ENCODE results near the gene KMT5C.

KMT5C gene

DNA sequence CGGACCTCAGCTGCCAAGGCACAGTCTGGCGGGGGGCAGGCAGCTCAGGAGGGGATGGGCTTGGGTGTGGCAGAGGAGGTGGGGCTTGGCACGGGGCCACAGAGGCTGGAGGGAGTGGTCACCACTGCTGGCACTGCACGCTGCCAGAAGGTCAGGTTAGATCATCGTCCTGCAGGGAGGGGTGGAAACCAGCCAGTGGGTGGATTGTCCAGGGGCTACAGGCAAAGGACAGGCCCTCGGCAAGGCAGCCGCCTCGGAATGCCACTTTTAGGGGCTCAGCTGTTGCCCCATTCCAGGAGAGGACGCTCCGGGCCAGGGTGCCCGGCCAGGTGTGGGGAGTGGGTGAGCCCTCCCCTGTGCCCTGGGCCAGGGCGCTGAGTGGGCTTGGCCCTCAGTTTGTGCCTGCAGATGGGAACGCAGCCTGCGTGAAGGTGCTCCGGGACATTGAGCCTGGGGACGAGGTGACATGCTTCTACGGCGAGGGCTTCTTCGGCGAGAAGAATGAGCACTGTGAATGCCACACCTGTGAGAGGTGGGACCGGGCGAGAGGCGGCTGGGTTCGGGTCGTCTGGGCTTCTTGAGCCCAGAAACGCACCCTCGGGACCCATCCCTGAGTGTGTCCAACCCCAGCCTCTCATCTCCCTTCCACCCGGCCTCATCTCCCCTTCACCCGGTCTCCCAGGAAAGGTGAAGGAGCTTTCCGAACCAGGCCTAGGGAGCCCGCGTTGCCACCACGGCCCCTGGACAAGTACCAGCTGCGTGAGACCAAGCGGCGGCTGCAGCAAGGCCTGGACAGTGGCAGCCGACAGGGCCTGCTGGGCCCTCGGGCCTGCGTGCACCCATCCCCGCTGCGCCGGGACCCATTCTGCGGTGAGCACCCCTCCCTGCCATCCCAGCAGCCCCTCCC lies 6.4 kb downstream of the KMT5C start:
- in situ Hi-C loops (cut with HindIII; ENCODE audit: low sequenced_read_pairs): loop anchor here (5.0 kb wide), 3 partner anchors 46 to 276 kb away; partner anchors contain the start of gene ZNF784

DNA sequence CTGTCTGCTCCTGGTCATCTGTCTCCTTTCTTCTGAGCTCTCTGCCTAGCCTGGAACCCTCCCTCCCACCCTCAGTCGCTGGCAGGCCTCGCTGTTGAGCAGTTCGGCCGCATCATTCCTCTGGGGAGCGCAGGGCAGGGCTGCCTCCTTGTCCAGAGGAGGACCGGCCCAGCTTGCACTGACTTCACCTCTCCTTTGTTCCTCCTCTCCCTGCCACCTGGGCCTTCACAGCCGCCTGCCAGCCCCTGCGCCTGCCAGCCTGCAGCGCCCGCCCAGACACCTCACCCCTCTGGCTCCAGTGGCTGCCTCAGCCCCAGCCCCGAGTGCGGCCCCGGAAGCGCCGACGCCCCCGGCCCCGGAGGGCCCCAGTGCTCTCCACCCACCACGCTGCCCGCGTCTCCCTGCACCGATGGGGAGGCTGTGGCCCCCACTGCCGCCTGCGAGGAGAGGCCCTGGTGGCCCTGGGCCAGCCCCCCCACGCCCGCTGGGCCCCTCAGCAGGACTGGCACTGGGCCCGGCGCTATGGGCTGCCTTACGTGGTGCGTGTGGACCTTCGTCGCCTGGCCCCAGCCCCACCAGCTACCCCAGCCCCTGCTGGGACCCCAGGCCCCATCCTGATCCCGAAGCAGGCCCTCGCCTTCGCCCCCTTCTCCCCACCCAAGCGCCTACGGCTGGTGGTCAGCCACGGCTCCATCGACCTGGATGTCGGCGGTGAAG lies 7.2 kb downstream of the KMT5C start:
- in situ Hi-C loops (cut with HindIII; ENCODE audit: low sequenced_read_pairs): loop anchor here (5.0 kb wide), 3 partner anchors 45 to 275 kb away; partner anchors contain the start of gene ZNF784

DNA sequence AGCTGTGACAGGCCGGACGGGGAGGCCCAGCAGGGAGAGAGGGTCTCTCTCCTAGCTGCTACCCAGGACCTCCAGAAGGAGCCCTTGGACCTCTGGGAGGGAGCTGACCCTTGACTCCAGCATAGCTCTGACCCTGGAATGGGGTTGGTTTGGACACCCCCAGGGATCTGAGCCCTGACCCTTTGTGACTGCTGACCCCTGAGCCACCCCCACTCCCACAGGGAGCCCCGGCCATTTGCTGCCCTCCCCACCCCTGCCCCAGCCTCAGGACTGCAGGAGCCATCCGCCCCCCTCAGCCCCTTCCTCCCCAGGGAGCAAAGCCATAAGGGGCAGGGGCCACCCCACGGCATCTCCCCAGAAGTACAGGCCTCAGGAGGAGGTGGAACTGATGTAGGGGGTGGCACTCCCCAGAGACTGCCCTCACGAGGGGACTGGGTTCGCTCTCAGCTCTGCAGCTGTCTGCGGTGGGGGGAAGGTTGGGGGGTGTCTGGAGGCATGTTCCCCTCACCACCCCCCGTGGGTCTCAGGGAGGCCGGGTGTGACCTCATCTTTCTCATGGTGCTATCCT lies 7.8 kb downstream of the KMT5C start:
- in situ Hi-C loops (cut with HindIII; ENCODE audit: low sequenced_read_pairs): loop anchor here (5.0 kb wide), 3 partner anchors 45 to 275 kb away; partner anchors contain the start of gene ZNF784

DNA sequence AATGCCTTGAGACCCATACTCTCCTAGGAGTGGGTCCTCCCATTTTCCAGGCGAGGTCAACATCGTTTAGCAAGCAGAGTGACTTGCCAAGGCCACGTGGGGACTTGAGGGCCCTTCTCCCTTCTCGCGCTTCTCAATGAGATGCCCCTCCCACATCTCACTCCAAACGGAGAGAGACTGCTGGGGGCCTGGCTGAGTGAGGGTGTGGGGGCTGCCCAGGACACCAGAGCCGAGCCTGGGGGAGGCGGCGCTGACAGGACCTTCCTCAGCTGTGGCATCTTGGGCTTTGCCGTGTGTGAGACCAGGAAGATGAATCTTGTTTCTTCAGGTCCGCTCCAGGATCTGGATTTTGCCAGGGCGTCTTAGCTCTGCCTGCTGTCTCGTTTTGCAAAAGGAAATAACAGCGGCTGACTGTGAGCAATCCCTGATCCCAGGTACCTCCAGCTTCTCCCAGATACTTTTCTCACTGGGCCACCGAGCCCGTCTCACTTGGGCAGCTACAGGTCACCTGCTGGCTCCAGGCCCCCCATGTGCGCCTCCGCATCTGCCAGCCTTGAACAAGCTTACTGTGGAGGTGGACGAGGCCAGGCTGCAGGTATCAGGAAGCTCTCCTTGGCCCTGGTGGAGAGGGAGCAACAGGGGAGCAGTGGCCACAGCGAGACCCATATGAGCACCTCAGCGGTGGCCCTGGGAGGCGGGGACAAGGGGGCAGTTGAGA lies 8.8 kb downstream of the KMT5C start:
- in situ Hi-C loops (cut with HindIII; ENCODE audit: low sequenced_read_pairs): loop anchor here (5.0 kb wide), 3 partner anchors 44 to 274 kb away; partner anchors contain the start of gene ZNF784

DNA sequence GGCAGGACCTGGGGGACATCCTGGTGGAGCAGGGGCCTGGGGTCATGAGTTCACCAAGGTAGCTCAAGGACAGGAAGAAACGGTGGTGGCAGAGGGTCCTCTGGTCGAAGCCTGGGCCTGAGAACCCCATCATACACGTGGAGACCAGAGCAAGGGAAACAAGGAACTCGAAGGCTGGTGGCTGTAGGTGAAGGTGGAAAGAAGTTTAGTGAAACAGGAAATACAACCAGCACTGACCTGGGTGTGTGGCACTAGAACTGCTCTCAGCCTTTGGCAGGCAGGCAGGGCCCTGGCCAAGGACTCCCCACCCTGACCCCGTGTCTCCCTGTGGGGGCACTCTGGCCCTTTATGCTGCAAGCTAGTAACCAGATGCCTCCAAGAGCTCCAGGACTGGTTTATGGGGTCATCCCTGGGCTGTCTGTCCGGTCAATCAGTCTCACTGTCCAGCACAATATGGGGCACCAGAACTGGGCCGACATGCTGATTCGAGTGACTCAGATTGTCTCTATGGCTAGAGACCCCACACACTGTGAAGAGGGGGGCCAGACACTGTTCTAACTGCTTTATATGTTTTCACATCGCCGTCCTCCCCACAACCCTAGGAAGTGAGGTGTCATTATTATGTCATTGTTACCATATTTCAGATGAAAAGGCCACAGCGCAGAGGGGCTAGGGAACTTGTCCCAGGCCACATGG lies 11.1 kb downstream of the KMT5C start:
- in situ Hi-C loops (cut with HindIII; ENCODE audit: low sequenced_read_pairs): loop anchor here (5.0 to 10.0 kb wide), 2 partner anchors 53 to 124 kb away; partner anchors contain the start of gene ZNF628

DNA sequence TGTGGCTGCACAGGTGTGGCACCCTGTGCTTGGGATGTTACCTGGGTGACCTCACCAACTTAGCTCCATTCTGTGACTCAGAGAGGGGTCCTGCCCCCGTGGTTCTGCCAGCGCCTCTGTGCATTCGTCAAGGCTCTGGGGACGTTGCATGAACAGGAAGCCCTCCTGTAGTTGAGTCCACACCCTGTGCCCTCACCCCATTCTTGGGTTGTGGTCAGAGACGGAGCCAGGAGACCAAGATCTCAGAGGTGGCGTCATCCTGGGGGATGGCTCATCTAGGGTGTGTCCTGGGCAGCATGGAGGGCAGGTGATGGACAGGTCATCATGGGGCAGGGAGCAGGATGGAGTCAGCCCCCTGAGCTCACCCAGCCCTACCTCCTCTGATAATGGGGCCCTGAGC lies 12.4 kb downstream of the KMT5C start:
- in situ Hi-C loops (cut with HindIII; ENCODE audit: low sequenced_read_pairs): loop anchor here (5.0 to 10.0 kb wide), 2 partner anchors 55 to 123 kb away; partner anchors contain the start of gene ZNF628

DNA sequence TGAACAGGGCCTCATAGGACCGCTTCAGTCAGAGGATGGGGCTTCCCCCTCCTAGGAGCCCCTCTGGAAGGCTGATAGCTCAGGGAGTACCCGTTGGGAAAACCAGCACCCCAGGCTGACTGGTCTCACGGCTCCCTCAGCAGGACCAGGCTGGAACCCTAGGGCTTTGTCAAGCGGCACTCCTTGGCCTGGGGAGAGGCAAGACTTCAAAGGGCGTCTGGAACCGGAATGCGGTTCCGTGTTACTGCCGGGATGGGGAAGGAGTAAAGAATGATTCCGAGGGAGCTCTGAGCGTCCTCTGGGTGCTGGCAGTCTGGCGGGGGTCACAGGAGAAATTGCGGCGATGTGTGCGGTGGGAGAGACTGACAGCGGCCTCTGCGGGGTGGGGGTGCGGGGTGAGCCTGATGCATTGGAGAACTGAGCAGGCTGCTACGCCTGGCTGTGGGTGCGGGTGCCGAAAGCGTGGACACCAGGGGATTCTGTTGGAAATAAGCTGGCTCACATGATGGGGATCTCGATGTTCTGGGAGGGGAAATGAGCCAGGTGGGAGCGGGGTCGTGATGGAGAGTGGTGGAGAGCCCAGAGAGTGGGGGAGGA lies 13.0 kb downstream of the KMT5C start:
- in situ Hi-C loops (cut with HindIII; ENCODE audit: low sequenced_read_pairs): loop anchor here (5.0 to 10.0 kb wide), 2 partner anchors 55 to 122 kb away; partner anchors contain the start of gene ZNF628

DNA sequence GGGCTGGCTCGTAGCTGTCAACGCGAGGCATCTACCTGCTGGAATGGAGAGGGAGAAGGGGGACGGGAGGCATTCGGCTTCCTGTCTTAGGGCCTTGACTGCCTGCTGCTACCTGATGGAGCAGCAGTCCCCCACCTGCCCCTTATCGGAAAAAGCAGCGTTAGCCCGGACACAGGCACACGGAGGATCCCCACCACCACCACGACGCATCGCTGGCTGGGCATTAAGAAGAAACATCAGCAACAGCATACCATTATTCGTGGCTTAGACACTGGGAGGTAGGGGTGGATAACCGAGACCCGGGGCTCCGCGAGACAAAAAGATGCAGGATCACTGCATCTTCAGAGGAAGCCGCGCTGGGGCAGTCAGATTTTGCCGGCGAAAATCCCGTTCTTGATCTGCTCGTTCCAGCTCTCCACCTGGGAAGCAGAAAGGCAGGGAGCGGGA lies 13.7 kb downstream of the KMT5C start:
- in situ Hi-C loops (cut with HindIII; ENCODE audit: low sequenced_read_pairs): loop anchor here (5.0 to 10.0 kb wide), 2 partner anchors 56 to 121 kb away; partner anchors contain the start of gene ZNF628

DNA sequence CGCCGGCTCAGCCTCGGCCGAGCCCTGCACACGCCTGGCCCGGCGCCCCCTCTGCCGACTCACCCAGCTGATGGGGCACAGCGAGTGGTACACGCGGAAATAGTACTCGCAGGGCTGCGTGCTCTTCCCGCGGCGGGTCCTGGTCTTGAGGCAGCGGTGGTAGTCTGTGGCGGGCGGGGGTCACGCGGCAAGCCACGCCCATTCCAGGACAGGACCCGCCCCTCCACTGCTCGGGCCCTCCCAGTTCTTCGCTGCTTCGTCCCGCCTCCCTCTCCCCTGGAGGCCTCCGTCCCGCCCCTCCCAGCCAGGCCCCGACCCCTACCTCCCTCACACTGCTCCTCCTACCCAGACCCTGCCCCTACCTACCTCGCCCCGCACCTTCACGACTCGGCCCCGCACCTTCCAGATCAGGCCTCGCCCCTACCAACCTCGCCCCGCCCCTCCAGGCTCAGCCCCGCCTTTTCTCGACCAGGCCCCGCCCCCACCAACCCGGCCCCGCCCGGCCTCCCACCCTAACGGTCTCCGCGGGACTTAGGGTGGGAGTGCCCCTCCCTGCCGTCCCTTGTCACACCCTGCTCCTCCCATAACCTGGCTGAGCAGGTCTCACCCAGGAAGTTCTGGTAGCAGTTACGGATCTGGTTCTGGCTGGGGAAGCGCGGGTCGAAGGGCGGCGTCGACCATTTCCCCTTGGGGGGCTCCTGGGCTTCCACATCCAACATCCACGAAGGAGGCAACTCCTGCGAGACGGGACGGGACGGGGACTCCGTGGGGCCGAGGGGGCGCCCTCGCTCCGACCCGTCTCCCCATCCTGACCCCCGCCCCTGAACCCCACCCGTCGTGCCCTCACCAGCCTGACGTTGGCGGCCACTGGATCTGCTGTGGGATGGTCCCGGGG lies 14.4 kb downstream of the KMT5C start:
- in situ Hi-C loops (cut with HindIII; ENCODE audit: low sequenced_read_pairs): loop anchor here (5.0 to 10.0 kb wide), 2 partner anchors 57 to 121 kb away; partner anchors contain the start of gene ZNF628

DNA sequence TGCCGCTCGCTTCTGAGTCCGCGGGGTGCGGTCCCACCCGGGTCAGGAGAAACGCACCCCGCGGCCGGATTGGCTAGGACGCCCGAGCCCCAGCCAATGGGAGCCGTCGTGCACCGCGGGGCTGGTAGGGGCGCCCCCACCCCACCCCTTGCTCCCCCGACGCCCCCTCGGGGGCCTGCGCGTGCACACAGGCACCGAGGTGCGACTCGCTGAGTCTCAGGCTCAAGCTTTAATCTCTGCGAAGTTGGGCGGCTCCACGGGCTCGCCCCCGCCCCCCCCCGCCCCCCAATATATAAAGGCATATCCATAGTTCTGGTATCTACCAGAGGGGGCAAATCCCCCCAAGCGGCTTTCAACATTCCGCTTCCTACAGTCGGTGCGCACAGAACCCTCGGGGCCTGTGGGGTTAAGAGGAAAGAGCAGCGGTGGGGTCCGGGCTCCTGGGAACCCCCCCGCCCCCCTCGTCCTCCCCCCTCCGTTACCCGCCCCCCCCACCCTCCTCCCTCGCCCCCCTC lies 15.1 kb downstream of the KMT5C start, which contains the start of gene COX6B2:
Gene COX6B2 (minus strand): TSS at position 22 of the 515 bp plus-strand sequence. CDS start 198 bp downstream, outside the sequence.
- in situ Hi-C loops (cut with HindIII; ENCODE audit: low sequenced_read_pairs): loop anchor here (5.0 to 10.0 kb wide), 2 partner anchors 57 to 120 kb away; partner anchors contain the start of gene ZNF628

DNA sequence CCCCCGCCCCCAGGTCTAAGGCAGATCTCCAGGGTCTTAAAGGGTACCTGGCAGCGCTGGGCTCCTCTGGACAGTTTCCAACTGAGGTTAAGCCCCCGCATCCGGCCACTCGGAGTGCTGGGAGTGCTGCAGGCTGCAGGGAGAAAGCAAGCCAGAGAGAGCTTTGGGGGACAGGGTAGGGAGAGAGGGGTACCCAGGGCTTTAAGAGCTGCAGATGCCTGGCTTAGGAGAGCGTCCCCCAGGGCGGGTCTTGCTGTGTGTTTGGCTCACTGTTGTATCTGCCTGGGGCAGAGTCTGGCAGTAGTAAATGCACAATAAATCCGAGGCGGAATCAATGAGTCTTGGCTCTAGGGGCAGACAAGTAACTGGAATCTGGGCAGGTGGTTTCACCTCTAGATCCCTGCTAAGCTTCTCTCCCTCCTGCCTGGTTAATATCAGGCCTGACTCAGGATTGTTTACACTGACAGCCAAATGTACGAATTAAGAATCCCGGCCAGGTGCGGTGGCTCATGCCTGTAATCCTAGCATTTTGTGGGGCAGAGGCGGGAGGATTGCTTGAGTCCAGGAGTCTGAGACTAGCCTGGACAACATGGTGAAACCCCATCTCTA lies 15.6 kb downstream of the KMT5C start:
- in situ Hi-C loops (cut with HindIII; ENCODE audit: low sequenced_read_pairs): loop anchor here (10.0 kb wide), 1 partner anchor 119 kb away; the partner anchor contains the start of gene ZNF628

DNA sequence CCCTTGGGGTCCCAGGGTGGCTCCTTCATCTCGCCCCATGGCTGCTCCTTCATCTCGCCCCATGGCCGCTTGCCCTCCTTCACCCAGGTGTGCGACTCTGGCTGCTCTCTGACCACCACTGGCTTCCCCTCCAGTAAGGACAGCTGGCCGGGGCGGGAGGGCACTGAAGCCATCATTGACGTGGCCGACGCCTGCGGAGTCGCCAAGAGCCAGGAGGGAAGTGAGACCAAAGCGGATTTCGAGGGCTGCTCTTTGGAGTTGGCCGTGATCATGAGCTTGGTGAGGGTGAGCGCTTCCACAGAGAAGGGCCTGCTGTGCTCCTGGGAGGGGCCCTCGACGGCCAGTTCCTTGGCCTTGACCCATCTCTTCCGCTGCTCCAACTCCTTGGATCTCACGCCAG lies 18.8 kb downstream of the KMT5C start:
- in situ Hi-C loops (cut with HindIII; ENCODE audit: low sequenced_read_pairs): loop anchor here (10.0 kb wide), 1 partner anchor 116 kb away; the partner anchor contains the start of gene ZNF628

DNA sequence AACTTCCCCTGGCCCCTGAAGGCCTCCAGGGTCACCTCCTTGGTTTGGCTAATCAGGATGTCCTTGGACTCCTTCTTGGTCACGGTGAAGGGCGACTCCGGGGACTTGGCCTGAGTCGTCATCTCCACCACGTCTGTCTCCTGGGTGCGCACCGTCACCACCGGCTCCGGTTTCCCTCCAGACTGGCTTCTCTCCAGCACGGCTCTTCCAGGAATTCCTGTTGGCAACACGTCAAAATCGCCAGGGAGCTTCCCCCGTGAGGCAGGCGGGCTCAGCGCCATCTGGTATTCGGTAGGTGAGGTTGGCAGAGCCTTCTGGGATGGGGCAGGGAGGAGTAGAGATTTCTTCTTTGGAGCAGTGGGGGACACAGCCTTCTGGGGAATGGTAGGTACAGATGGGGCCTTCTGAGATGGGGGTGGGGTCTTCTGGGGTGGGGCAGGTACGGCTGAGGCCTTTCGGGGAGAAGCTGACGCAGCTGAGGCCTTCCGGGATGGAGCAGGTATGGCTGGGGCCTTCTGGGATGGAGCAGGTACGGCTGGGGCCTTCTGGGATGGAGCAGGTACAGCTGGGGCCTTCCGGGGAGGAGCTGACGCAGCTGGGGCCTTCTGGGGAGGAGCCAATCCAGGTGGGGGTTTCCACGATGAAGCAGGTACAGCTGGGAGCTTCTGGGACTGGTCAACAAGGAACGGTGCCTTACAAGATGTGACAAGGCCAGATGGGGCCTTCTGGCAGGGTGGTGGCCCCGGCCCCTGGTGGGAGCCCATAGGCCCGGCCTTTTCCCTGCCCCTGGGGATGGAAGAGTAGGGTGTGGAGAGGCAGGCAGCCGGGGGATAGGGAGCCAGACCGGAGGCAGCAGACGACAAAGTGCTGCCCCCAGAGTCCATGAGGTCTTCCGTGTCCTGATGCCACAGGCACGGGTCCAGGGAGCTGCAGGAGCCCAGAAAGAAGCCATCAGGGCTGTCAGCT lies 19.6 kb downstream of the KMT5C start:
- in situ Hi-C loops (cut with HindIII; ENCODE audit: low sequenced_read_pairs): loop anchor here (10.0 kb wide), 1 partner anchor 116 kb away; the partner anchor contains the start of gene ZNF628

DNA sequence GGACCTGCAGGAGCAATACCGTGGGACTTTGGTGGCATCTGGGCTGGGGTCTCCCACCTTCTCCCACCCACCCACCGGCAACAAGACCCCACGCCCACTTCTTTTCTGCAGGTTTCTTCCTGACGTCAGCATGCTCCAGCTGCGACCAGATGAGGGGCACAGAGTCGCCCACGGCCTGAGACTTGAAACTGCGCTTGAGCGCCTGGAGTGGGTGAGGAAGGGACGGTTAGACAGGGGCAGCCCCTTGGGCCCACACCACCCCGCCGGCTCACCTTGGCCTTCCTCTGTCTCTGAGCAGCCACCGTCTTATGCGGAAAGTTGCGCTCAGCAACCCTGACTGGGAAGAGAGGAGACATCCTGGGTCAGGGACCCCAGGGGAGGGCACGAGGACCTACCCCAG lies 21.2 kb downstream of the KMT5C start:
- in situ Hi-C loops (cut with HindIII; ENCODE audit: low sequenced_read_pairs): no loop called here

DNA sequence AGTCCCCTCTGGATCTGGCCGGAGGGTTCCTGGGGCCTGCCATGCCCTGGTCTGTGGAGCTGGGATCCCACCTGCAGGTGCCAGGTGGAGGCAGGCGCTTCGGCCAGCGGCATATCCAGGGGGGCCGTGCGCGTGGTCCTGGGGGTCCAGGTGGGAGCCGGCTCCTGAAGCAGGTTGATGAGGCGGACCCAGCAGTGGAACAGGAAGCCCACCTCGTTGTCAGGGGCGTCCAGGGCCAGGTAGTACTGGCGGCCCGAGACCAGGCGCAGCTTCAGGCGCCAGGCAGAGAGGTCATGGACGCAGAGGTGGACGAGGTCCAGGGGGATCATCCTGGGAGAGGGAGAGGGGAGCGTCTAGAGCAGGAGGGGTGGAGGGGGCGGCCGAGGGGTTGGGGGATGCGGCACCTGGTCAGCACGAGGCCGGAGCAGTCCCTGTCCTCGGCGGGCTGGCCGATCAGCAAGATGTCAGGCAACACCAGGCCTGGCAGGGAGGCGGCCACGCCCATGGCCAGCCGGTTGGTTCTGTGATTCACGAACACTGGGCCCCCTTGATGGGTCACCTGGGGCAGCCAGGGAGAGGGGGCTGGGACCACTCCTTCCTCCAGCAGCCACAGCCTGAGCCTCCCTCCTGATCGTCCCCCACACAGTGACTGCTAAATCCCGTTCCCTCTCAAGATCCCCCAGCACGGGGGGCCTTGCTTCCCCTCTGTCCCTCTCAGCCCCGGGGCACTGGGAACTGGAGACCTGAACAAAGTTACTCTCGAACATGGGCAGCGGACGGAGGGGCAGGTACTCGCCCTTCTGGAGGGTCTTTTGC lies 22.7 kb downstream of the KMT5C start:
- in situ Hi-C loops (cut with HindIII; ENCODE audit: low sequenced_read_pairs): no loop called here
